C4-2B (cell line): ENCODE data around the gene STK16.
A peak's percentile ranks its signal among the peaks of the same experiment; 100 is the strongest.

ENCODE experiments used
- H3K27ac ChIP-seq: fragments of 450-650 bp; 2 replicates; pipeline ENCODE4 v1.5.1; 2017
- ZFX ChIP-seq: fragments of 450-650 bp; IDR thresholded peaks from 2 replicates; pipeline ENCODE4 v1.6.1; 2017
- TF ChIP-seq, protein P1 (sequence below): fragments of 450-650 bp; conservative IDR thresholded peaks from 2 replicates; pipeline ENCODE4 v1.5.1; 2017; ENCODE audit warnings: mild to moderate bottlenecking

STK16 gene

DNA sequence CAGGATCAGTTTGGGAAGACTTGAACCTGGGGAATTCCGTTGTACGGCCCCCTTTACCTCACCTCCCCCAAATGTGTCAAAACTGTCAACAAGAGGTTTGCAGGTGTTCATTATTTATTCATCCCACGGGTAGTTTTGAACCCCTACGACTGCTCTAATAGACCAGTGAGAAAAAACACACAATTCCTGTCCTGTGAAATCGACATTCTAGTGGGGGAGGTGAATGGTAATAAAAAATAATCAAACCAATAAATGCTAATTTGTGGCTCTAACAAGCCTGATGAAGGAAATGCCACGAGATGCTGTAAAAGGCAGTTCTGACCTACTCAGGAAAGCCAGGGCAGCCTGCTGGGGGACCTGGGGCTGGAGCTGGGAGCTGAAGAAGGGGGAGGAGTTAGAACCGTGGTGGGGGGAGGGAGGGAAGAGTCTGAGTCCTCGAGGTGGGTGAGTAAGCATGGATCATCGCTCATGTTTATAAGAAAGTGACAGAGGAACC, 33.4 kb downstream of the STK16 start:
- peak overlapping the region; percentile 69 for H3K27ac ChIP-seq
- TF ChIP-seq, protein P1, sequence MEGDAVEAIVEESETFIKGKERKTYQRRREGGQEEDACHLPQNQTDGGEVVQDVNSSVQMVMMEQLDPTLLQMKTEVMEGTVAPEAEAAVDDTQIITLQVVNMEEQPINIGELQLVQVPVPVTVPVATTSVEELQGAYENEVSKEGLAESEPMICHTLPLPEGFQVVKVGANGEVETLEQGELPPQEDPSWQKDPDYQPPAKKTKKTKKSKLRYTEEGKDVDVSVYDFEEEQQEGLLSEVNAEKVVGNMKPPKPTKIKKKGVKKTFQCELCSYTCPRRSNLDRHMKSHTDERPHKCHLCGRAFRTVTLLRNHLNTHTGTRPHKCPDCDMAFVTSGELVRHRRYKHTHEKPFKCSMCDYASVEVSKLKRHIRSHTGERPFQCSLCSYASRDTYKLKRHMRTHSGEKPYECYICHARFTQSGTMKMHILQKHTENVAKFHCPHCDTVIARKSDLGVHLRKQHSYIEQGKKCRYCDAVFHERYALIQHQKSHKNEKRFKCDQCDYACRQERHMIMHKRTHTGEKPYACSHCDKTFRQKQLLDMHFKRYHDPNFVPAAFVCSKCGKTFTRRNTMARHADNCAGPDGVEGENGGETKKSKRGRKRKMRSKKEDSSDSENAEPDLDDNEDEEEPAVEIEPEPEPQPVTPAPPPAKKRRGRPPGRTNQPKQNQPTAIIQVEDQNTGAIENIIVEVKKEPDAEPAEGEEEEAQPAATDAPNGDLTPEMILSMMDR, result no peak

DNA sequence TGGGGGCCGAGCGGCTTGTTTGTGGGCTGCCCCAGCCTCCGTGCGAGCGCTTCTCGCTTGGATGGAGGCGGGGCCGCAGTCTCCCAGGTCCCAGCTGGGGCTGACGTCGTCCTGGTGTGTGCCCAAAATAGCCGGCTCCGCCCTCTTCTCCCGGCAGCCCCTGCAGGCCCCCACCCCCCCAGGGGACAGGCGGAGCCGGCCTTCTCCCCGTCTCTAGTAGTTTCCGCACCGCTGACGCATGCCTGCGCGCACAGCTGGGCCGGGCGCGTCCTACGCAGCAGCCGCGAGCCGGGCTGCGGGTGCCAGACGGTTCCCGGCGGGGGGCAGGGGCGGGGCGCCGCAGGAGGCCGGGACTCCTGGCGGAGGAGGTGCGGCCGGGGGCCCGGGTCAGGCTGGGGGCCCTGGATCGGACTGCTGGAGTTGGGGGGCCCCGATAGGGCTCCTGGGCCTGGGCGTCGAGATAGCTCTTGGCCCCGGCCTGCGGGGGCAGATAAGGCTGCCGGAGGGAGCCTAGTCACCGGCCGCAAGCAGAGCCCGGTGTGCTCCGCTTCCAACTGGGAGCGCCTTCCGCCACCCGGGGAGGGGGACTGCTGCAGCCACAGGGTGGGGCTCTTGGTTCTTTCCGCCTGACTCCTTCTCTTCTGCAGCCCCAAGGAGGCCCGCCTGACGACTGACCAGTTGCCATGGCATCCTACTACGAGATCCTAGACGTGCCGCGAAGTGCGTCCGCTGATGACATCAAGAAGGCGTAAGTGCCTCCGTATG, 34.1 kb downstream of the STK16 start, which contains the start of gene DNAJB2:
Gene DNAJB2, plus strand, starts transcription at position 216 of the 765 bp plus-strand sequence. Its CDS starts 468 bp downstream, at position 684.
- peak; percentile 52; the same call in 1 of the 2 replicates for TF ChIP-seq ZFX
- TF ChIP-seq, protein P1, result no peak
- peak within 1 kb of the TSS; percentile 69 for H3K27ac ChIP-seq

DNA sequence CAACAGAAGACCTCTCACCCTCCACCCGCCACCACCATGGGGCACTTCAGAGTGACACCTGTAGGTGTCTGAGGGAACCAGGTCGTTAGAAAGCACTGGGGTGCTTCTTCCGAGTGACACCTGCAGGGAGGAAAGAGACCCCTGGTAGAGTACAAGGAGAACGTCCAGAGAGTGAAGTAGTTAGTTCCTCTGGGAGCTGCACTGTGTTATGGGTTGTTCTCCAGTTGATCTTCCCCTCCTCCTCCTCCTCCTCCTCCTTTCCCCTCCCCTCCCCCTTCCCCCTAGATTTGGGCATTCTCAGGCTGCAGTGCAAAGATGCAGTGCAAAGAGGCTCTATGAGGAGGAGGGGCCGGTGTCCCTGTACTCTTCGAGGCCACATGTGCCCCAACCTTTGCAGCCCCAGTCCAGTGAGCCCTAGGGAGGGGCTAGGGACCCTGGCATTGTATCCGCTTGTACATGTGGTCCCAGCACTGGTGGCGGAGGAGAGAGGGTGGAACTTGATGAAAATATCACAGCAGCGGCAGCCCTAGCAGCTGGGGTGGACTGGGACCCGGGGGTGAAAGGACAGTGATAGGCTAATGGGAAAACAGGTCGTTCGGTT, 34.7 kb downstream of the STK16 start:
- peak overlapping the region; percentile 69 for H3K27ac ChIP-seq
- TF ChIP-seq, protein P1, result no peak
- no peak for TF ChIP-seq ZFX

DNA sequence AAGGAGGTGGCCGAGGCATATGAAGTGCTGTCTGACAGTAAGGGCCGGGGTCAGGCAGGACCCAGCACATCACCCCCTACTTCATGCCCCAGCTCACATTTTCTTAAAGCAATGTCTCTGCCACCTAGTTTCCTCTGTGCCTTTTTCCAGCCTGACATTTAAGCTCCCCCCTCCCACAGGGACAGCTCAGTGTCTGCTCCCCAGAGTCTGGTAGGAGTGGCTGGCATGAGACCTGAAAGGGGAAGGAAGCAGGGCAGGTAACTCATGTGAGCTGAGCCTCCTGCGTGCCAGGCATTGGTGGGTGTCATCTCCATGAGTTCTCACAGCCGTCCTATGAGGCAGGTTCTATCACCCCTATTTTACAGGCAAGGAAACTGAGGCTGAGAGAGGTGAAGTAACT, 35.4 kb downstream of the STK16 start:
- no peak overlapping the region for H3K27ac ChIP-seq
- no peak for TF ChIP-seq ZFX
- TF ChIP-seq, protein P1, result no peak

DNA sequence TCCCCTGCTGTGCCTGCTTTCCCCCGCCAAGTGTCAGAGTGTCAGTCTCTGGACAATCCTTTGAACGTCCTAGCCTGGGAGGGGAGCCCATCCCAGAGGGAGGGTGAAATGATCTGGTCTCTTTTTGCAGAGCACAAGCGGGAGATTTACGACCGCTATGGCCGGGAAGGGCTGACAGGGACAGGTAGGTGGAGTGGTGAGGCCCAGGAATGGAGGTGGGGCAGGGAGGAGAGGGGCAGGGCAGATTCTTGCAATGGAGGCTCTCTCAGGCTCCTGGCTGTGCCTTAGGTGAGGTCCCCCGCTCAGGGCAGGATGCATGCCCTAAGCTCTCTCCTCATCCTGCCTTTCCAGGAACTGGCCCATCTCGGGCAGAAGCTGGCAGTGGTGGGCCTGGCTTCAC, 36.3 kb downstream of the STK16 start:
- H3K27ac ChIP-seq, result no peak overlapping the region
- TF ChIP-seq, protein P1, result no peak
- TF ChIP-seq ZFX, result no peak

DNA sequence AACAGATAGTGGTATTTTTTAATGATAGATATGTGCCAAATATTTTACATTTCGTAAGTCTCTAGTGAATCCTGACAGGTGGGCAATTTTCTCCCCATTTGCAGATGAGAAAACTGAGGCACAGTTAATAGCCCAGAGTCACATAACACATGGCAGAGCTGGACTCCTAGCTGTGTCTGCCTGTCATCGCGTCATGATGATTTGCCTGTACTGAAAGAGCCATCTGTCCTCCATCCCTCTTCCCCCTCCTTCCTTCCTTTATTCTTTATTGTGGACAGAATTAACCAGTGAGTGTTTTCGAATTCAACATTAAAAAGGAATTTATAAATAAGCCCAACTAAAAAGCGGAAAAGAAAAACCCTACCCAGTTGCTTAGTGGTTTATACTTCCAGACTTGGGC, 37.1 kb downstream of the STK16 start:
- no peak for TF ChIP-seq ZFX
- TF ChIP-seq, protein P1, result no peak
- H3K27ac ChIP-seq, result no peak overlapping the region

DNA sequence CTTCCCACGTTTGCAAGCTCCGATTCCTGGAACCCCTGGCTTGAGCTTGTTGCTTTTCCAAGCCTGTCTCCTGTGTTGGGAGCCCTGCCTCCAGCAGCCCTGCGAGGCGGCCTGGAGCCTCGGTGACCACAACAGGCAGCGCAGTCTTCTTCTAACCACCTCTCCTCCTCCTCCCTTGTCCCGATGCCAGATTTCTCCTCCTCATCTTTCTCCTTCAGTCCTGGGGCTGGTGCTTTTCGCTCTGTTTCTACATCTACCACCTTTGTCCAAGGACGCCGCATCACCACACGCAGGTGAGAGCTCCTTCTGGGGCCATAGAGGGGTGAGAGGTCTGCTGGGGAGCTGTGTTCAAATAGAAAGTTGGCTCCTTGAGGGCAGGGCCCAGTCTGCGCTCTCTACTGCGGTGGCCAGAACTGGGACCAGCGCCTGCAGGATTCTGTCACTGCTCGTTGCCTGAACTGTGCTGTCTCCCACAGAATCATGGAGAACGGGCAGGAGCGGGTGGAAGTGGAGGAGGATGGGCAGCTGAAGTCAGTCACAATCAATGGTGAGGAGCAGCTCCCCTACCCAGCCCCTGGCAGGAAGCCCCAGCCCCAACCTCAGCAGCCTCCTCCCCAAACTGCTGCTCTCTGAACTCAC, 37.8 kb downstream of the STK16 start:
- H3K27ac ChIP-seq, result no peak overlapping the region
- TF ChIP-seq, protein P1, result no peak
- no peak for TF ChIP-seq ZFX
